ENCODE data around the gene CLTB. TPM values are rescaled to one million over a fixed set of nuclear protein-coding genes. Genes with fewer than 3 reads are reported as not detected.

Gene CLTB
- total and polyA plus RNA-seq, 2 of the 4 experiments (the other 2 are of a cell fraction) = 87.6 to 99.9 TPM

- Histone ChIP-seq H3K9ac (ENCODE audit: low read depth, low read length) (no peak overlapping the region), H4K91ac (ENCODE audit: insufficient read depth, low read depth, low read length) (no peak overlapping the region), H3K27me3 (ENCODE audit: control insufficient read depth, insufficient read depth, low read length) (no peaks in the 10 kb centered on the region), H4K20me1 (ENCODE audit: insufficient read depth, low read length) (no peaks in the 10 kb centered on the region), H3K9me3 (ENCODE audit: control insufficient read depth, insufficient read depth, low read length) (no peaks in the 10 kb centered on the region), H2BK5ac (ENCODE audit: low read depth, low read length, poor library complexity, severe bottlenecking) (no peak overlapping the region), H4K5ac (ENCODE audit: low read depth, low read length) (no peak overlapping the region), H3K79me1 (ENCODE audit: low read depth in 1 of 2, low read length in 2 of 2) (no peaks in the 10 kb centered on the region; a peak in 1 of 4 replicates), H2AK9ac (replicated peaks; ENCODE audit: low read depth, low read length, poor library complexity) (no peak overlapping the region), H3K18ac (ENCODE audit: low read depth, low read length) (no peak overlapping the region), H2AK5ac (ENCODE audit: low read depth, low read length) (no peak overlapping the region), H3K9me1 (ENCODE audit: insufficient read depth, low read length) (no peaks in the 10 kb centered on the region; the same call in 1 of the 2 replicates), H2BK20ac (ENCODE audit: low read depth, low read length) (no peak overlapping the region), H3K56ac (ENCODE audit: extremely low read depth, insufficient read depth, low read length) (no peak overlapping the region), H3K27ac (ENCODE audit: insufficient read depth, low read length) (no peak overlapping the region), H3K4me2 (ENCODE audit: low read depth, low read length) (no peak overlapping the region), H3K14ac (replicated peaks; ENCODE audit: low read depth, low read length) (no peak overlapping the region), H3K36me3 (ENCODE audit: control insufficient read depth, insufficient read depth, low read length) (peaks cover 28% of the 10 kb centered on the region), H2AFZ (replicated peaks; ENCODE audit: low read length, poor library complexity) (no peak overlapping the region), H3K4me1 (ENCODE audit: control insufficient read depth, insufficient read depth, low read length) (no peaks in the 10 kb centered on the region), H3K23ac (ENCODE audit: low read depth, low read length) (no peak overlapping the region), H2BK15ac (ENCODE audit: low read depth, low read length) (no peak overlapping the region), H3K4ac (ENCODE audit: low read depth, low read length) (no peak overlapping the region), H2BK120ac (ENCODE audit: low read depth, low read length) (no peak overlapping the region), H4K8ac (ENCODE audit: low read depth in 2 of 2, low read length in 2 of 2) (no peak overlapping the region), H3K4me3 (ENCODE audit: insufficient read depth, low read depth, low read length) (no peak overlapping the region)
- ATAC-seq (ENCODE audit: low read depth) (no peak), DNase-seq (peak; percentile 9)
- 62% methylated on average over 3 of the region's 7 CpGs; no CpG with 5 or more reads in 1 of the 2 experiments for WGBS, 2 experiments (ENCODE audit: extremely low coverage in 2 of 2, insufficient read length in 1 of 2)
- ChIA-PET CTCF (interaction anchor here (0.9 kb wide), 1 partner anchor 644 kb away, joined by 3 read pairs; no protein-coding TSS in a partner anchor), POLR2A (ENCODE audit: unreplicated experiment) (no interaction called here)
- intact Hi-C loops (cut with micrococcal nuclease) (no loop called here), in situ Hi-C loops (cut with MboI; ENCODE audit: low sequenced_read_pairs) (no loop called here), dilution Hi-C loops (cut with HindIII; ENCODE audit: low sequenced_read_pairs, unreplicated experiment) (no loop called here)
- no TSS peak for BruUV-seq (replicated peaks)
- TF ChIP-seq MXI1 (IDR thresholded peaks at IDR 0.05; ENCODE audit: borderline replicate concordance, low read depth, low read length) = no peak
- TF ChIP-seq RAD21 (IDR thresholded peaks at IDR 0.05; ENCODE audit: low read length) = no peak
- TF ChIP-seq POLR2A (IDR thresholded peaks at IDR 0.05; ENCODE audit: low read depth, low read length) = no peak
- no peak for TF ChIP-seq USF2 (IDR thresholded peaks at IDR 0.05; ENCODE audit: low read depth, low read length)
- TF ChIP-seq FOS (IDR thresholded peaks at IDR 0.05; ENCODE audit: low read depth, low read length) = no peak
- TF ChIP-seq CEBPB (IDR thresholded peaks at IDR 0.05; ENCODE audit: low read depth, low read length) = no peak
- TF ChIP-seq NFE2L2 (IDR thresholded peaks at IDR 0.05; ENCODE audit: low read depth, low read length) = no peak
- no peak for TF ChIP-seq ELK1 (IDR thresholded peaks at IDR 0.05; ENCODE audit: borderline replicate concordance, low read depth, low read length)
- TF ChIP-seq SMC3 (IDR thresholded peaks at IDR 0.05; ENCODE audit: low read depth, low read length) = no peak
- no peak for TF ChIP-seq MAFK (IDR thresholded peaks at IDR 0.05; ENCODE audit: low read depth, low read length)
- no peak for TF ChIP-seq RCOR1 (IDR thresholded peaks at IDR 0.05; ENCODE audit: insufficient replicate concordance, low read length)
- no peak for TF ChIP-seq BHLHE40 (IDR thresholded peaks at IDR 0.05; ENCODE audit: low read depth, low read length)
- TF ChIP-seq RFX5 (IDR thresholded peaks at IDR 0.05; ENCODE audit: low read depth, low read length) = no peak
- TF ChIP-seq MAZ (IDR thresholded peaks at IDR 0.05; ENCODE audit: borderline replicate concordance, low read depth, low read length) = no peak
- TF ChIP-seq CHD1 (IDR thresholded peaks at IDR 0.05; ENCODE audit: low read depth, low read length) = no peak
- no peak for TF ChIP-seq CTCF (conservative IDR thresholded peaks at IDR 0.05; ENCODE audit: low read depth, low read length)
Measured at GRCh38 chr5:176373100-176373818, 43.1 kb downstream of the CLTB start.

Data from IMR-90 (cell line).